NCI-H146 (cell line): ENCODE results near the gene CMIP.

ENCODE experiments used
- DNase-seq: peaks from one replicate; lab custom pipeline; 2025; lab: John Stamatoyannopoulos, UW

CMIP gene

DNA sequence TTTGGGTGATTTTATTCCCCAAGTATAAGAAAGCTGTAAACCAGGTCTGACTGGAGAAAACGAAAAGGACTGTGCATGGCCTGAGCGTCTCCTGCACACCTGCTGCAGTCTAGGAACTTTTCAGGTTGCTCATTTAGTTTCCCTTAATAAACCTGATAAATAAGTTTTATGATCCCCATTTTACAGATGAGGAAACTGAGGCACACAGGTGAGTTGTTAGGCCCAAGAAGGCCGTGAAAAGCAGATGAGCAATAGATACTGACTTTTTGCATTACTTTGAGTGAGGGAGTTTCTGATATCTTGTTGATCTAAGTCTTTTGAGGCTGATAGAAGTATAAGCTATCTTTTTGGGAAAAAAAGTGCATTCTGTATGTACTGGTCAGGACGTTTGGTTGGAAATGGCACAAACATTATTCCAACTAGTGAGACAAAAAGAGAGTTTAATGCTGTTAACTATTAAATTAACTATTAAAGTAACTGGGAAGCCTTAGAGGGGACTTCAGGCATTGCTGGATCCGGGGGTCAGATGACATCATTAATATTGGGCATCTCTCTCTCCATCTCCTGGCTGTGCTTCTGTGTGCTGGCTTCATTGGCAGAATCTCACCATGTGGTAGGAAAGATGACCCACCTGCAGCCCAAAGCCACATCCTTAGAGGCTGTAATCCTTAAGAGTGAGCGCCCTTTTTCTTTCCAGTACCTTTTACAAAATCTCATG is 163.4 kb downstream of the CMIP start:
- DNase-seq = no peak

DNA sequence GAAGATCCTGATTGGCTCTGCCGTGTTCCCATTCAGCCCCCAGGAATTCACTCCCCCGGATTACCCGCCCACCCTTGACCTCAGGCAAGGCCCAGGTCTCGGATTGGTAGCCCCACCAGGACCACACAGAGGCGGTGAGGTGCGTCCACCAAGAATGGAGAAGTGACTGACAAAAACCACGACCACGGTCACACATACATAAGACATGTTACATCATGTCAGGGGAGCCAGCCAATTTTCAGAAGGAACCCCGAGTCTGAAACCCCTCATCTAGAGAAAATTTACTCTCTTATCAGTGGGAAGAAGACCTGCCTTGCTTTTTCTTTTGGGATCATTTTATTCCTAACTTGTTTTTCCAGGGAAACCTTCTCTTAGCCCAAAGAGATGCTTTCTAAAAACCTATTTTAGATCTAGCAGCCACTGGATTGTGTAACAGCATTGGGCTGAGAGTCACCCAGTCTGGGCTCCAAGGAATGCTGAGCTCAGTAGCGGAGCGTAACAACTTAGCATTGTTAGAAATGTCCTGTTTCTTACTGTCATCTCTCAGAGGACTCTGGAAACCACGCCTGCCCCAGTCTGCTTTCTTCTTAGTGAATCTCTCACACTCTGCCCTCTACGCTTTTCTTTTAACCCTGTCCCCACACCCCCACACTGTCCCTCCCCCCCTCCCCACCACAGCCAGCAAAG is 164.1 kb downstream of the CMIP start:
- no peak for DNase-seq

DNA sequence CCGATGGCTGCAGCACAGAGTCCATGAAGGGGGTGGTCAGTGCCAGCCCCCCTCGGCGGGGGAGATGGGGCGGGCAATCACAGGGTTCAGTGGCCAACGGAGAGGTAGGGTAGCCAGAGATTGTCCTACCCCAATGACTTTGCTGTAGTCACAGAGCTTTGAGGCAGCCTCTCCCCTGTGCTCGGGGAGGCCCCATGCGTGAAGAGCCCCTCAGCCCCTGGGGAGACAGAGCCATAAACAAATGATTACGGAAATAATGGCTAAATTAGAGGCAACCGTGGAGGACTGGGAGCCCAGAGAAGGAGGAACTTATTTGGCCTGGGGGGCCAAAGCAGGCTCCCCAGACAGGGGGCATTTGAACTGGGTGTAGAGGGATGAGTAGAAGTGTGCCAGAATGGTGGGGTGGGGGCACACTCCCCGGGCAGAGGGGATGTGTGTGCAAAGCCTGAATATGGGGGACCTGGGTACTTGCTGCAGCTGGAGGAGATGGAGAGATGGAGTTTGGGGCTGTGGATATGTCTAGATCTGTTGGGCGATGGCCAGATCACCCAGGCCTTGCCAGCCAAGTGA is 164.8 kb downstream of the CMIP start:
- DNase-seq = no peak

DNA sequence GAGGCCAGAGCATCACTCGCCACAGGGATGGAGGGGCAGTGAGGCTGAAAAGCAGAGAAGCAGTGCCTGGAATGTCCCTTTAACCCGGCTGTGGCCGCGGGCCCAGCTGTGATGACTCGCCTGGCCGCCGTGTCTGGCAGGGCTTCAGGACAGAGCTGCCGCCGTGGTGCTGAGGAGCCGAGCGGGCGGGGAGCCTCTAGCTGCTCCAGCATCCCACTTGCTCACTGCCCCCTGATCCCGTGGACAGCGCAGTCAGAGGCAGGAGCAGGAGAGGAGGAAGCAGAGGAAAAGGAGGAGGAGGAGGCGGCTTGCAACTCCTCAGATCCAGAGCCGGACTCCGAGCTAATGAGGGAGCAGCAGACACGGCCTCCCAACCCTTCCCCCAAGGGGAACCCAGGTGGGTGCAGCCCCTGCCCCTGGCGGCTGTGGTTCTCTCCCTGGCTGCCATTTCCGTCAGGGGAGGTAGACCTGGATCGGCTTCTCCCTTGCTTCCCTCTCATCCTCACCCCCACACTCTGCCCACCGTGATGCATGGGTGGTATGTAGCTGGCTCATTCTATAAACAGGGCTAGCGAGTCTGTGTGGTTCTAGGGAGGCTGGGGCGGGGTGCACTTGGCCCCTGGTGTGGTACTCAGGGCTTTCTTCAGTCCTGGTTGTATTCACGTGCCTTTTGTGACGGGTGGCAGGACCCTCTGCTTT is 165.7 kb downstream of the CMIP start:
- no peak for DNase-seq

DNA sequence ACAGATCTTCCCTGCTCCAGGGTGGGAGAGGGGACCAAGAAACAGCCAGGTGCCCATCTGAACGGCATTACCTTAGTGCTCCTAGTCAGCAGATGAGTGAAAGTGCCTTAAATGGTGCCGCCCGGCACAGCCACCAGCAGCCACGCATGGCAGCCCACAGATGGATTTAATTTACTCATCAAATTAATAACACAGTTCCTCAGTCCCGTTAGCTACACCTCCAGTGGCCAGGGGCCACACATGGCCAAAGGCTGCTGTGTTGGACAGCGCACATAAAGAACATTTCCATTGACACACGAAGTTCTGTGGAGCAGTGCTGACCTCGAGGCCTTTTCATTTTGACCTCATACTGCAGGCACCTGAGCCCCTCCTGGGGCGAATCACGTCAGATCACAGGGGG is 166.3 kb downstream of the CMIP start:
- no peak for DNase-seq

DNA sequence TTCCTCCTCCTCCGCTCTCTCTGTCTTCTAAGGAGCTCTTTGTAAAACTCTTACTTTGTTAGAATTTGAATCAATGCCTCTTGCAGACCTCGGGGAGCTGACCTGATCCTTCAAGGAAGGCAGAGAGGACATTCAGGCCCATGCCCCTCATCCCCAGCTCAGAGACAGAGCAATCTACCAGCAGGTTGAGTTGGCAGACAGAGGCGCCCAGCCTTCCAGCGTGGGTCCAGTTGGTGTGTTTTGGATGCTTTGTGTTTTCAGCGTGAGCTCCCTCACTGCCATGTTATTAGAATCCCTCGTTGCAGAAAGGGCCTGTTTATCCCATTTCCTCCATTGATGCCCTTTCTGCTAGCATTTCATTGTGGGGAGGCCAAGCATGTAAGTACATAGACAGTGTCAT is 167.1 kb downstream of the CMIP start:
- no peak for DNase-seq

DNA sequence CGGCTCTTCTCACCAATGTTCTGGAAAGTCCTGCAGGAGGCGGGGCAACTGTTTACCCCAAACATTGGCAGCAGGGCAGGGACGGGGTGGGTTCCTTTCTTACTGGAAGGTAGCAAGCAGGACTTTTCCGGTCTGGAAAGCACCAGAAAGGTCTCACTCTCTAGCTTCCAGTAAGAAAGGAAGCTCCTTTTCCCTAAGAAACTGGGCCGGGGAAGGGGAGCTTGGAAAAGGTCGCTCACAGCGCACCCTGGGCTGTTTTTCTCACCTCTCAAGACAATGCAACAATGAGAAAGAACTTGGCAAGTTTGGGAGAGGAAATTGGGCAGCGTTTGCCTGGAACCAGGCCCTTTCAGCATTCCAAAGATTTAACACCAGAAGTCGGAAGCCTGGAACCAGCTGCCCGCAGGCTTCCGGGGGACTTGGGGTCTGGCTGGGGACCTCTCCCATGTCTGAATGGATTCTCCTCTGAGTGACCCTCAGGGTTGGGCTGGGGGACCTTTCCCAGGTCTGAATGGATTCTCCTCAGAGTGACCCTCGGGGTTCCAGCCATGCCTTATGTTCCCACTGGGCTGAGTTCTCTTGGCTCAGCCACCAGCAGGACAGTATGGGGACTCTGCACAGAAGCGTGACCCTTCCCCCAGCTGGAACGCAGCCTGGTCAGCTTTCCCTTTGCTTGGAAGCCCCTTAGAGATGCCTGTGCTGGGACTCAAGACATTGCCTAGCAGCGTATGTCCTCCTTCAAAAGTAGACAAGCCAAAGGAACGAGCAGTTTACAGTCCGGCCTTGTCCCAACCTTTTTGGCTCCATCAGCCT is 167.9 kb downstream of the CMIP start:
- no peak for DNase-seq

DNA sequence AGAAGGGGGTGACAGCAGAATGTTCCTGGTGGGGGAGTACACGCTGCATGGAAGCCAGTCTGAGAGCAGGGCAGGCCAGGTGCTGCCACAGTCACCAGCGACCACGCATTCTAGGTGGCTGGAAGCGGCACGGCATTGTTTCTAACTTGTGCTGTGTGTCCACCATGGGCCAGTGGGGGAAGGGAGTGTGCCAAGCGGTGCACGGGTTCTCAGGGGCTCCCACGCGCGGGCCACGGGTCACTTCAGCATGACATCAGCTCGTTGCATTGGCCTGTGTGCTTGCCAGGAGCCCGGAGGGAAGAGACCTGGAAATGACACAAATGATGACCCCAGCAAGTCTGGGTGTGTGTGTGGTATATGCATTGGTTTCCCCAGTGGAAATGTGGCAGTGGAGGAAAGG is 169.6 kb downstream of the CMIP start:
- DNase-seq = no peak

DNA sequence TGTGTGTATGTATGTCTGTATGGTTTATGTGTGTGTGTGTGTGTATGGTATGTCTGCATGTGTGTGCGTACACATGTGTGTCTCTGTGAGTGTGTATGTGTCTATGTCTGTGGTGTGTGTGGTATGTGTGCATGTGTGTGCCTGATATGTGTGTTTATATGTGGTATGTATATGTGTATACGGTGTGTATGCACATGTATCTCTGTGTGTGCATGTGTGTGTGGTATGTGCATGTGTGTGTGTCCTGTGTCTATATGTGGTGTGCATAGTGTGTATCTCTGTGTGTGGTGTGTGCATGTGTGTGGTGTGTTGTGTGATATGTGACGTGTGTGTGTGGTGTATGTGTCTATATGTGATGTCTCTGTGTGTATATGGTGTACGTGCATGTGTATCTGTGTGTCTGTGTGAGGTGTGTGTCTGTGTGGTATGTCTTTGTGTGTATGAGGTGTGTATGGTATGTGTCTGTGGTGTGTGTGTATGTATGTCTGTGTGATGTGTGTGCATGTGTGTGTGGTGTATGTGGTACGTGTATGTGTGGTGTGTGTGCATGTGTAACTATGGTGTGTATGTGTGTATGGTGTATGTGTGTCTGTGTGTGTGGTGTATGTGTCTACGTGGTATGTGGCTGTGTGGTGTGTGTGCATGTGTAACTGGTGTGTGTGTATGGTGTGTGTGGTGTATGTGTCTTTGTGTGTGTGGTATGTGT is 170.2 kb downstream of the CMIP start:
- DNase-seq = no peak

DNA sequence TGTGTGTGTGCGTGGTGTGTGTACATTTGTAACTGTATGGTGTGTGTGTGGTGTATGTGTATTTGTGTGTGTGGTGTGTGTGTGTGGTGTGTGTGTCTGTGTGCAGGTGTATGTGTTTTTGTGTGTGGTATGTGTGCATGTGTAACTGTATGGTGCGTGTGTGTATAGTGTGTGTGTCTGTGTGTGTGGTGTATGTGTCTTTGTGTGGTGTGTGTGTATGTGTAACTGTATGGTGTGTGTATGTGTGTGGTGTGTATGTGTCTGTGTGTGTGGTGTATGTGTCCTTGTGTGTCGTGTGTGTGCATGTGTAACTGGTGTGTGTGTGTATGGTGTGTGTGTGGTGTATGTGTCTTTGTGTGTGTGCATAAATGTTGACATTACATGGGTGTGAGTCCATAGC is 170.8 kb downstream of the CMIP start:
- DNase-seq = no peak

DNA sequence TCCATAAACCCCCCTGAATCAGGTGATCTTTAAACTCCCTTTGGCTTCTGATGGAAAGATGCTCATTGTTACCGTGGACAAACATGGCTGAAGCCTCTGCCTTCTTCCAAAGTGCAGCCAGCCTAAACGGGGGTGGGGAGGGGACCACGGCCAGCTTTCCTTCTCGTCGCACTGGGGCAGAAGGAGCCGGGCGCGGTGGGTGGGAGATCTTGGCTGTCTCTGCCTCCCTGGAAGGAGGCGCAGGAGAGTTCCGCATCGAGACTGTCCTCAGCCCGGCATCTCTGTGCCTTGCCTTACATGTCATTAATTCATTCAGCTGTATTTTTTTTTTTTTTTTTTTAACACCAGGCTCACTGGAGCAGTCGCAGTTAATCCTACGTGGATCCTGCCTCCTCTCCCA is 171.2 kb downstream of the CMIP start:
- no peak for DNase-seq

DNA sequence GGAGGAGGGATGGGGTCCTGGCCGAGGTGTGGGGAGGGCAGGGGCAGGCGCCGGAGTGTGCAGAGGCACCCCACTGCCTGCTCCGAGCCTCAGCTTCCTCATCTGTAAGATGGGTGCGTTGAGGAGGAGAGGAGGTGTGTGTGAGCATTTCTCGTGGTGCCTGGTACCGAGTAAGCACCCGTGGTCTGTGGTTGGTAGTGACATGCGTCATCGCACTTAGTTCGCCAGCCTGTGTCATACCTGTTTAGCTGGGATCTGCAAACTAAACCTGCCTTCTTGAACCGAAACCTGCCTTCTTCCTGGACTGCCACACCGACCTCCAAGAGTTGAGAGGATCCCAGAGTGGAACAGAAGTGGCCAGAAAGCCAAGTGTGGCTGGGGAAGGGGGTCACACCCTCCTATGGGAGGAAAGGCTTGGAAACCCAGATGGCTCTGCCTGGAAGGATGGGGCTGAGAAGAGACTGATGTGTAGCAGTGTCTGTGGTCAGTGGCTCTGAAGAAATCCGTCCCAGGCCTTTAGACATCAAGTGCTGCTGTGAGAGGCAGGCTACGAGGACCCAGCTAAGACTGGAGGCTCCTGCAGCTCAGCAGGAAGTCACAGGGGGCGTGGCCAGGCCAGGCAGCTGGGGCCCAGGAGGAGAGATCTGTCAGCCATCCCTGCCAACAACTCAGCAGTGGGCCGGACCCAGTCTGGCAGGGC is 171.9 kb downstream of the CMIP start:
- no peak for DNase-seq

DNA sequence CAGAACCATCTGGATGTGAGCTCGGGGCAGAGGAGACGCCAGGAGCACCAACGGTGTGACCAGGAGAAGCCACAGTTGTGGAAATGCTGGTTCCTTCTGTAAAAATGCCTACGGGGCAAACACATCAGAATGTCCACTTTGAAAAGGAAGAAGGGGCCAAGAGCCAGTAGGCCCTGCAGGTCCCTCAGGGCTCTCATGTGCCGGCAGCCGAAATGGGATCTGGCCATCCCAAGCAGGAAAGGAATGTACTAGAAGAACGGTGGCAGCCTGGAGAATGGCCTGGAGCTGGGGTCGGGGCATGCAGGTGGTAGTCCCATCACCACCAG is 172.4 kb downstream of the CMIP start:
- DNase-seq = no peak

DNA sequence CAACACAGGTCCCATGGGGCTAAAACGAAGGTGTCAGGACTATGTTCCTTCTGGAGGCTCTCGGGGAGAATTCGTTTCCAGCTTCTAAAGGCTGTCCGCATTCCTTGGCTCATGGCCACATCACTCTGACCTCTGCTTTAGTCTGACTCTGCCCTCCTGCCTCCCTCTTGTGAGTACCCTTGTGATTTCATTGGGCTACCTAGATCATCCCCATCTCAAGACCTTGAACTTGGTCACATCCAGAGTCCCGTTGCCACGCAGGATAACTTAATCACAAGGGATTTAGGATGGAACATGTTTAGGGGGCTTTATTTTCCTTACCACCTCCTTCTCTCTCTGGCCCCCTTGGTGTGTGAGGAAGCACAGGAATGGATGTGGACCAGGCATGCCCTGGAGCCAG is 173.6 kb downstream of the CMIP start:
- DNase-seq = no peak

DNA sequence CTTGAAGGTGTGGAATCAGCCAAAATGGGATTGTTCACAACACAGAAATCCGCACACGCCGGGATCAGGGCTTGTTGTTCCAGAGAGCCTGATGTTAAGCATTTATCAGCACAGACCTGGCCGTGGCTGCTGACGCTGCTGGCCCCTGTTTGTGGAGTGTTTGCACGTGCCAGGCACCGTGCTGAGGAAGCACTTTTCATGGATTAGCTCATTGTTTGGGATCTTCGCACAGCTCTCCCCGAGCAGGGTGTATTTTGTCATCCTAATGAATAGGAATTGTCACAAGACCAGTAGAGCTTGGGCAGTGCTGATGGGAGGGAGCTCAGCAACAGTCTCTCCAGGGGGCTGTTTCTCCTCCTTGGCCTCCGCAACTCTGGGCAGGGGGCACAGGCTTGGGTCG is 174.1 kb downstream of the CMIP start:
- no peak for DNase-seq

DNA sequence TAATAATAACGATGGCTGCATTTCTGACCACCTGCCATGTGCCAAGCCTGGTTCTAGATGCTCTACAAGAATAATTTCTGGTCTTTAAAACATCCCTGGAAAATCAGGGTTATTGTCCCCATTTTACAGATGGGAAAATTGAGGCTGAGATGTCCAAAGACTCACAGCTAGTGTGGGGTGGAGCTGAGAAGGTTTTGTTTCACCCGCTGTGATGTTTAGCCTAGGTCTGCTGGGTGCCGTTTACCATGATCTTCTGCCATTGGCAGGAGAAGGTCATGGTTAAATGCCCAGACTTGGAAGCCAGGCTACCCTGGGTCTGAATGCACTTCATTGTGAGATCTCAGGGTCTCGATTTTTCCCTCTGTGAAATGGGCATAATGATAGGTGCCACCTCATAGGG is 175.4 kb downstream of the CMIP start:
- DNase-seq = no peak

DNA sequence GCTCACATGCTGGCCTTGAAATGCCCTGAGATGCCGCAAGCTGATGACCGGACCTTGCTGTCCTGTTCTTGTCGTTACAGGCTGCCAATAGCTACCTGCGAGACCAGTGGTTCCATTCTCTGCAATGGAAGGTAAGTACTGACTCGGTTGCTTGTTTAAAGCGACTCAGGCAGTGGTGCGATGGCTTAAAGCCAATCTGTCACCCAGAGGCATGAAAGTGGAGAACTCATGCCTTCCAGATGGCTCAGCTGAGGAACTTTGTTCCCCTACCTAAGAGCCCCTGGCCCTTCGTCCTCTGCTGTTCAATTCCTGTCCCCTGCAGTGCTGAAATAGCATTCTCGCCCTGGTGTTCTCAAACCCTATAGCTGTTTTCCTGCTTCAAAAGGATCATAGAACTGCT is 176.2 kb downstream of the CMIP start:
- no peak for DNase-seq

DNA sequence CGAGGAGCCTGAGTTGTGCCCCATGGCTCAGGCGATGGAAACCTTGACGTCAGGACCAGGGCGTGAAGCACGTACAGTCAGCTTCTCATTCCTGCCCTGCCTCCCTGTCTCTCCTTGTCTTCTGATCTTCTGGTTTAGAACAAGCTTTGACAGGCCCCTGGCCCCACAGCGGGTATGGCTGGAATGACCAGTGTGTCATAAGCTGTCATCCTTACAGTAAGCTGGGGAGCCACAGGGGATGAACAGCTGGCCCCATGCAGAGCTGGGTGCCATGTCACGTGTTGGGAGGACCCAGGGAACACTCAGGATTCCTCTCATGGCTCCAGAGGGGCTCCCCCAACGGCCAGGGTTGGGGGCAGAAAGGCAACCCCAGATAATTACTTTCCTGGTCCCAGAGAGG is 176.9 kb downstream of the CMIP start:
- no peak for DNase-seq

DNA sequence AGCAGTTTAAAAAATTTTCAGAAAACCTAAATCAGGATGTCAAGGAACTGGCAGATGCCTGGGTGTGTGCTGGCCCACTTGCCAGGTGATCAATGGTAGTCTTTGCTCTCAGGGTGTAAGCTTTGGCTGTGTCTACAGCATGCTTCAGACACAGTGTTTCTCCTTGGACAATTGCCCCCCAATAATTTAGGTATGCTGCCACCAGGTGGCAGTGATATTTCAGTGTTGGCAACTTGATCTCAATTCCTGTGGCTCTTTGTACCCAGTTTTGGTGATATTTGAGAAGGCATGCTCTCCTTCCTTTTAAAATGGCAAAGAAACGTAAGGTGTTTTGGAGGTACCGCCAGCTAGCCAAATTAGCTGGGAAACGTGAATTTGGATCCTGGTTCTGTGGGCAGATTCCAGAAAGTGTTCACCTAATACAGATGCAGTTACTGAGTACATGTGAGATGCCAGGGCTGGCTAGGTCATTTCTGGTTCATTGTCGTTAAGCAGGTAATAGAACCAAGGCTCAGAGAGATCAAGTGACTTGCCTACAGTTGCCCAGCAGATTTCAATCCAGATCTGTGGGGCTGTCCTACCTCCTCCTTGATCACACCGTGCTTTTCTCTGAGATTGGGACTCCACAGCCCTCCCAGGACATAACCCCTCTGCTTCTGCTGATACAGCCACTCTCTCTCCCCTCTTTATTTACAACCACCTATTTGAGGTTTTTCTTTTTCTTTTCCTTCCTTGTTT is 178.9 kb downstream of the CMIP start:
- peak; percentile 29 for DNase-seq

DNA sequence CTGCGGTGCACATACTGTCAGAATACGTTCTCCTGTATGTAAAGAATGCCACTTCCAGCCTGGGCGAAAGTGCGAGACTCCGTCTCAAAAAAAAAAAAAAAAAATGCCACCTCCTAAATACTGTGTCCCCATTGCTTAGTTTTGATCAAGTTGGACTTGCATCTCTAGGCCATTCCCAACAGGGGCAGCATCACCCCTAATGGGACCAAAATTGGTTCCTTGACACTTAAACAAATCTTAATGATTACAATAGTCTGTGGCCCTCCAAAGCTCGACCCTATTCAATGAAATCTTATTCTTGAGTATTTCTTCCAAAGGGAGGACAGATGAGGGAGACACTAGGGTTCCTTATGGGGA is 179.8 kb downstream of the CMIP start:
- no peak for DNase-seq
